HepG2 (cell line): Measurements from ENCODE around the gene YEATS2. TPM values are rescaled to one million over a fixed set of nuclear protein-coding genes. Genes with fewer than 3 reads are reported as not detected.

Experiments
- CREBL2 ChIP-seq: sonication (generic); formaldehyde crosslinking; IDR thresholded peaks from 2 replicates; pipeline ENCODE4 v1.8.1; 2023; ENCODE audit warnings: missing genetic modification reagents, mild to moderate bottlenecking, borderline replicate concordance
- FOXK2 ChIP-seq: fragments of 450-650 bp; IDR thresholded peaks from 2 replicates; pipeline ENCODE4 v1.6.1; 2016
- MXD3 ChIP-seq: IDR thresholded peaks from 2 replicates; pipeline ENCODE4 v1.6.1; 2016; ENCODE audit warnings: mild to moderate bottlenecking, missing biosample characterization, missing genetic modification reagents
- PBX3 ChIP-seq: sonication (generic); formaldehyde crosslinking; IDR thresholded peaks from 2 replicates; pipeline ENCODE4 v1.8.1; 2023; ENCODE audit warnings: missing genetic modification reagents, inconsistent platforms, borderline replicate concordance
- SIX1 ChIP-seq: sonication (generic); formaldehyde crosslinking; IDR thresholded peaks from 2 replicates; pipeline ENCODE4 v1.4.0; 2020; ENCODE audit warnings: missing genetic modification reagents, borderline replicate concordance
- TARDBP ChIP-seq: sonication (generic); formaldehyde crosslinking; IDR thresholded peaks from 2 replicates; pipeline ENCODE4 v1.8.0; 2022; ENCODE audit warnings: mild to moderate bottlenecking, missing genetic modification reagents
- TFAP4 ChIP-seq: sonication (generic); IDR thresholded peaks from 2 replicates; pipeline ENCODE4 v1.6.1; 2016; ENCODE audit warnings: low read depth, borderline replicate concordance
- ZNF142 ChIP-seq: sonication (generic); formaldehyde crosslinking; IDR thresholded peaks from 2 replicates; pipeline ENCODE4 v1.4.0; 2020; ENCODE audit warnings: missing genetic modification reagents
- ZNF234 ChIP-seq: sonication (generic); formaldehyde crosslinking; conservative IDR thresholded peaks from 2 replicates; pipeline ENCODE4 v1.5.1; 2020; ENCODE audit warnings: mild to moderate bottlenecking, missing genetic modification reagents
- ZNF75D ChIP-seq: sonication (generic); formaldehyde crosslinking; IDR thresholded peaks from 2 replicates; pipeline ENCODE4 v1.8.1; 2023; ENCODE audit warnings: missing genetic modification reagents, mild to moderate bottlenecking, borderline replicate concordance
- ZSCAN30 ChIP-seq: sonication (generic); formaldehyde crosslinking; IDR thresholded peaks from 2 replicates; pipeline ENCODE4 v1.5.0; 2020; ENCODE audit warnings: mild to moderate bottlenecking, missing genetic modification reagents
- polyA plus RNA-seq, 8 experiments: library from polyadenylated mRNA; depleted of rRNA in 3 of 8; stranded (reverse) in 7 of 8; unstranded in 1 of 8; fragments of >200 nt; fragmentation: Illumina TruSeq in 4 of 8; extraction: Trizol in 4 of 8; gene quantifications; 2 replicates each; pipeline versions ENCODE4 v1.2.1 to v1.2.3, GENCODE V29; 2011 to 2016; ENCODE audit warnings: low read depth in 4 of 8, missing spikeins in 1 of 8, mixed read lengths in 1 of 8; ENCODE audit not compliant: insufficient read depth in 1 of 8
- total RNA-seq, 5 experiments: library from RNA; depleted of rRNA; stranded (reverse); fragments of >200 nt; fragmentation: Illumina TruSeq; extraction: Trizol; gene quantifications; 2 replicates each; pipeline ENCODE4 v1.2.3, GENCODE V29; 2016; ENCODE audit warnings: low read depth in 1 of 5
- TF ChIP-seq, protein P1 (sequence below): sonication (generic); formaldehyde crosslinking; IDR thresholded peaks from 2 replicates; pipeline ENCODE4 v1.8.0; 2022; ENCODE audit warnings: missing genetic modification reagents, mild to moderate bottlenecking, borderline replicate concordance

Gene YEATS2
- total and polyA plus RNA-seq, 2 of the 13 experiments (the other 11 are each of a cell fraction or from before 2014, with no cell fraction given), result 18.6 to 33.7 TPM

- TF ChIP-seq CREBL2 (CRISPR knock-in tag) (no peak), TARDBP (CRISPR knock-in tag) (no peak), MXD3 (CRISPR knock-in tag) (no peak), ZNF142 (CRISPR knock-in tag) (no peak), ZNF75D (CRISPR knock-in tag) (no peak), TFAP4 (no peak), SIX1 (CRISPR knock-in tag) (no peak), PBX3 (CRISPR knock-in tag) (no peak), ZSCAN30 (no peak), FOXK2 (no peak), ZNF234 (CRISPR knock-in tag) (no peak)
- TF ChIP-seq, protein P1, sequence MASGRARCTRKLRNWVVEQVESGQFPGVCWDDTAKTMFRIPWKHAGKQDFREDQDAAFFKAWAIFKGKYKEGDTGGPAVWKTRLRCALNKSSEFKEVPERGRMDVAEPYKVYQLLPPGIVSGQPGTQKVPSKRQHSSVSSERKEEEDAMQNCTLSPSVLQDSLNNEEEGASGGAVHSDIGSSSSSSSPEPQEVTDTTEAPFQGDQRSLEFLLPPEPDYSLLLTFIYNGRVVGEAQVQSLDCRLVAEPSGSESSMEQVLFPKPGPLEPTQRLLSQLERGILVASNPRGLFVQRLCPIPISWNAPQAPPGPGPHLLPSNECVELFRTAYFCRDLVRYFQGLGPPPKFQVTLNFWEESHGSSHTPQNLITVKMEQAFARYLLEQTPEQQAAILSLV, result no peak
Observed at GRCh38 chr3:183745300-183746098, 47.9 kb downstream of the YEATS2 start (continued).
